GM12892 (cell line): ENCODE data around the gene CAP2.

Experiments used
- POLR2A ChIP-seq: IDR thresholded peaks from 2 replicates; pipeline ENCODE4 v1.6.1; 2011; ENCODE audit warnings: low read depth, low read length, control low read depth
- POLR2AphosphoS5 ChIP-seq: IDR thresholded peaks from 2 replicates; pipeline ENCODE4 v1.6.1; 2011; ENCODE audit warnings: low read depth, low read length, control low read depth
- TAF1 ChIP-seq: IDR thresholded peaks from 2 replicates; pipeline ENCODE4 v1.6.1; 2011; ENCODE audit warnings: low read depth, mild to moderate bottlenecking, control low read depth, low read length, borderline replicate concordance

- TF ChIP-seq POLR2A (no peak), POLR2AphosphoS5 (no peak), TAF1 (no peak)
These were observed 137.0 kb downstream of the CAP2 start for GRCh38 chr6:17530321-17530835.
